NCI-H774 (cell line): ENCODE data around the gene CCDC69.
"Not testable (repeated sequence)": the region's sequence is repeated elsewhere in the genome, so short reads cannot be mapped to it uniquely, and the experiment has no call there.

Experiments used
- DNase-seq: peaks from one replicate; lab custom pipeline; 2025; lab: John Stamatoyannopoulos, UW

Gene CCDC69

GRCh38 chr5:151222054-151222789 lies 1.7 kb downstream of the CCDC69 start:
- no peak for DNase-seq

DNA sequence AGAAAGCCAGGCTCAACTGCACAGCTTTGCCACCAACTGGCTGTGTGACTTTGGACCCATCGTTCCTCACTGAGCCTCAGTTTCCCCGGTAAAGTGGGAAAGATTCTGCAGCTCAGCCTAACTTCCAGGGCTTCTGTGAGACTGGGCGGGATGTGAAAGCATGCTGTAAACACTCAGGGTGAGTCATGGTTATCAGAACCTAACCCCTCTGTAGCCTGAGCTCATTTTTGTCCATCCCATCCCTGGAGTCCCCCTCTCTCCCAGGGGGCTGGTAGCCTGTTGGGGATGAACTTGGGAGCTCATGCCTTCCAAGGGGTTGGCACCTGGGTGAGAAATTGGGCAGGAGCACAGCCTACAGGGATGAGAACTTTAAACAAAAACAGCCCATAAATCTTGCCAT lies 2.3 kb downstream of the CCDC69 start:
- no peak for DNase-seq

- DNase-seq, result no peak
Observed at GRCh38 chr5:151219789-151220188, 4.1 kb downstream of the CCDC69 start.

GRCh38 chr5:151219138-151219537 lies 4.8 kb downstream of the CCDC69 start:
- no peak for DNase-seq

DNA sequence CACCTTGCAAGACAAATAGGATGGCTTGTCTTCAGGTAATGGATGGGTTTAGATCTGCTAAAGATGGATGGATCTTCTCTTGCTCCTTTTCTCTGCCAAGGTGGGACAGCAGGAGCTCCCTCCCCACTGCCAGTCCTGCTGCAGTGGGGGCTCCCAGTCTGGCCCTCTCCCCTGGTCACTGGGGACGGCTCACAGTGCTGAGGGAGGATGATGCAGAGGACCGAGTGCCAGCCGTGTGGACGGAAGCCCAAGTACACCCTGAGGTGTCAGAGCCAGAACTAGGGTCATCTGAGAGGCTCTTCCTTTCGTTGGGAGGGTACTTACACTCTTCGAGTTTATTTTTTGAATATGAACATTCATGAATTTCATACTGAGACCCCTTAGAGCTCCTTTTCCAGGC lies 5.7 kb downstream of the CCDC69 start:
- no peak for DNase-seq

DNA sequence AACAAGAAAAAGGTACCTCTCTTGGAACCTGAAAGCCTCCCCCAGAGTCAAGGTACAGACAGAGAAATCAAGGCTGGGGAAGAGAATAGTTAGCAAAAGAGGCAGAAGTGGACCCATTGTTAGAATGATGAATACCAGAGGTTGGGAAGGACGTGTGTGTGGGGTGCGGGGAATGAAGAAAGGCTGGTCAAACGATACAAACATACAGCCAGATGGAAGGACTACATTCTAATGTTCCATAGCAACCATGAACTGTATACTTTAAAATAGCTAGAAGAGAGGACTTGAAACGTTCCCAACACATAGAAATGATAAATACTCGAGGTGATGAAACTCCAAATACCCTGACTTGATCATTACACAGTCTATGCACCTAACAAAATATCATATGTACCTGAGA lies 7.1 kb downstream of the CCDC69 start:
- no peak for DNase-seq

- DNase-seq, result no peak
Observed at GRCh38 chr5:151215546-151215880, 8.4 kb downstream of the CCDC69 start.

GRCh38 chr5:151214614-151215545 lies 9.0 kb downstream of the CCDC69 start:
- DNase-seq, result no peak

DNA sequence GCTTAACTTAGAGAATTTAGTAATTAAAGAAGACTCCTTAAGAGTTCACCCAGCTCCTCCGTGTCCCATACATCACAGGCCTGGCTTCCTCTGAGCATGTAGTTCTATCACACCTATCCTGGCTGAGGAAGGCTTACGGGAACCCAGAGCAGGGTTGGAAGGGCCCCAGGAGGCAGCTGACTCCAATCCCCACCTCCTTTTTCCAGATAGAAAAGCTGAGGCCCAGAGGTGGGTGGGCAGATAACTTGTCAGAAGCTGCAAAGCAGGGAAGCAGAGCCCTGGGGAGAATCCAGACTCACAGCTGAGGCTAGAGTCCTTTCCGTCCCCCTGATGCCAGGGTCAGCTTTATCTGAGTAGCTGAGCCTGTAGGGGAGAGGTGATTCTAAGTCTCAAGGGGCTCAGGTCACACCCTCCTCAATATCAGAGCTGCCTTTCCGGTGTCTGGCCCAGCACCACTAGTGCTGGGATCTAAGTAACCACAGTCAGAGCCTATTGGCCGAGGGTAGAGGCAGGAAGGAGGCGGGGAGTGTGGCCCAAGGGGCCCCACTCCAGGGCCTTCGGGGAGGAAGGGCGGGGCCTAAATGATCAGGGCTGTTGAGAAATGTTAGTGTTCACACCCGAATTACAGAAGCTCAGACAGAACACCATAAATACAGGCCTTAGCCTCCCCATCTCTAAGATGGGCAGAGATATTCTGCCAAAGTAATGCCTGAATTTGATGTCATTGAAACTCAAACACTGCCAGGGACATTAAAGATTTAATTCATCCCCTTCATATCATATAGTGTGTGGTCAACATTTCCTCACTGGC lies 9.9 kb downstream of the CCDC69 start:
- no peak for DNase-seq

GRCh38 chr5:151212406-151212798 lies 11.5 kb downstream of the CCDC69 start:
- no peak for DNase-seq

GRCh38 chr5:151208481-151208914 lies 15.4 kb downstream of the CCDC69 start:
- no peak for DNase-seq

- DNase-seq, result no peak
Observed at GRCh38 chr5:151205411-151205810, 18.5 kb downstream of the CCDC69 start.

DNA sequence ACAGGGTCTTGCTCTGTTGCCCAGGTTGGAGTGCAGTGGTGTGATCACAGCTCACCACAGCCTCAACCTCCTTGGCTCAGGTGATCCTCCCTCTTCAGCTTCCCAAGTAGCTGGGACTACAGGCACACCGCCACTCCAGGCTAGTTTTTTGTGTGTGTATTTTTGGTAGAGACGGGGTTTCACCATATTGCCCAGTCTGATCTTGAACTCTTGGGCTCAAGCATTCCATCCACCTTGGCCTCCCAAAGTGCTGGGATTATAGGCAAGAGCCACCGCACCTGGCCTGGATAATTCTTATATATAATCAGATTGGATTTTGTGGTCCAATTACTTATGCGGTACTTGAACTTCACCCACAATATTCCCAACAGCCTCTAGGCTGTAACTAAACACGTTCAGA lies 19.8 kb downstream of the CCDC69 start:
- no peak for DNase-seq

GRCh38 chr5:151202381-151203139 lies 21.3 kb downstream of the CCDC69 start:
- no peak for DNase-seq

DNA sequence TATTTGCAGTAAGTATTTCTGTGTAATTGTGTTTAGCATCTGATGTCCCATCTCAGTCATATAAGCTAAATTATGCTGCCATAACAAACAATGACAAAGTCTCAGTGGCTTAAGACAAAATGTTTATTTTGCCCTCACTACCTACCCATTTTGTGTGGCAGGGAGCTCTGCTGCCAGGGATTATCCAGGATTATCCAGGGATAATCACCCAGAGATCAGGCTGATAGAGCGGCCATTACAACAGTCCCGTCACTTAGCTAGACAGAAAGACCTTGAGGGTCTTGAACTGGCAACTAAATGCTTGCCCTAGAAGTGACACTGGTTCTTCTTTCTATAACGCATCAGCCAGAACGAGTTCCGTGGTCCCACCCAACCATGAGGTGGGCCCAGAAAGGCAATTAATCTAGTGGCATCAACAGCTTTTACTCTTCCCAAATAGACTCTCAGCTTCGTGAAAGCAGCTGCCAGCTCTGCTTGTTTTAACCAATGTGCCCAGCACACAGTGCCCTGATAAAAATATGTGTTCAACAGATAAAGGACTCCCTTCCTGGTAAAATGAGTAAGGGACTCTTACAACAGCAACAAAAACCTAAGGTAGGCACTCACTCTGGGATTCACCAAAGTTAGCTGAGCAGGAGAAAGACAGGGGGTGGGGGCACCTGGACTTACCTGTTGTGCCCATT lies 22.8 kb downstream of the CCDC69 start:
- no peak for DNase-seq

GRCh38 chr5:151199581-151200185 lies 24.2 kb downstream of the CCDC69 start:
- DNase-seq, result no peak

DNA sequence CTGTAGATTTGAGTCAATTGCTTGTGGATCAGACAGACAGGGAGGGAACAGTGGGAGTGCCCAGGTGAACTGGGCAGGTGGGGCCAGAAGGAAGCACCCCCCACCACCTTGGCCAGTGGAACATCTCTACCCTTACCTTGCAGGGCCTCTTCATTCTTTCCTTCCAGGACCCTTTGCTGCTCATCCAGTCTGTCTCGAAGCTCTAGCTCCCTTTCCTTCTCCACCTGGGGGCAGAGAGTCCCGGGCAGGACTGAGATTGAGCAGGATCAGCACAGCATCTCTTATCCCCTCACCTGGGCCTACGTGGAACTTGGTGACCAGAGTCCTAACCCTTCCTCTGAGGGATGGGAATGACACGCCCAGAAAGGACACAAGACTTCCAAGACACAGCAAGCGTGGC lies 25.0 kb downstream of the CCDC69 start:
- DNase-seq, result no peak

DNA sequence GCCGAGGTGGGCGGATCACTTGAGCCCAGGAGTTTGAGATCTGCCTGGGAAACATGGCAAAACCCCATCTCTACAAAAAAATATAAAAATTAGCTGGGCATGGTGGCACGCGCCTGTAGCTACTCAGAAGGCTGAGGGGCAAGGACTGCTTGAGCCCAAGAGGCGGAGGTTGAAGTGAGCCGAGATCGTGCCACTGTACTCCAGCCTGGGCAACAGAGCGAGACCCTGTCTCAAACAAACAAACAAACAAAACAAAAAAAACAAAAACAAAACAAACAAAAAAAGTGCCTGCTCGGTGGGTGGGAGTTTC lies 26.6 kb downstream of the CCDC69 start:
- not testable (repeated sequence) for DNase-seq

DNA sequence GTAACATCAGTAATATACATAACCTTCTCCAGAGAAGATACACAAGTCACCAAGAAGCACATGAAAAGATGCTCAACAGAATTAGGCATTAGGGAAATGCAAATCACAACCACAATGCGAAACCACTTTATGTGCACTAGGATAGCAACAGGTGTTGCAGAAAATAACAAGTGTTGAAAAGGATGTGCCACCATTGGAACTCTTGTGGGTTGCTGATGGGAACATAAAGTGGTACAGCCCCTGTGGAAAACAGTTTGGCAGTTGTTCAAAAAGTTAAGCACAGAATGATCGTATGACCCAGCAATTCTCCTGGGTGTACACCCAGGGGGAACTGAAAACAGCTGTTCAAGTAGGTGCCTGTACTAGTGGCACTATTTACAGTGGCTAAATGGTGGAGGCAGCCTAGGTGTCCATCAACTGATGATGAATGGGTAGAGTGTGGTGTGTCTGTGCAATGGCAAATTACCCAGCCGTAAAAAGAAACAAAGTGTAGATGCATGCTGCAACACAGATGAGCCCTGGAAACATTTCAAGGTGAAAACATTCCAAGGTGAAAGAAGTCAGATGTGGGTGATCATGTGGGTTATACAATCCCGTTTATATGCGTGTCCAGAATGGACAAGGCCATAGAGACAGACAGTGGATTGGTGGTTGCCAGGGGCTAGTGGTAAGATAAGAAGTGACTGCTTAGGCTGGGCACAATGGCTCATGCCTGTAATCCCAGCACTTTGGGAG lies 27.2 kb downstream of the CCDC69 start:
- DNase-seq, result no peak

DNA sequence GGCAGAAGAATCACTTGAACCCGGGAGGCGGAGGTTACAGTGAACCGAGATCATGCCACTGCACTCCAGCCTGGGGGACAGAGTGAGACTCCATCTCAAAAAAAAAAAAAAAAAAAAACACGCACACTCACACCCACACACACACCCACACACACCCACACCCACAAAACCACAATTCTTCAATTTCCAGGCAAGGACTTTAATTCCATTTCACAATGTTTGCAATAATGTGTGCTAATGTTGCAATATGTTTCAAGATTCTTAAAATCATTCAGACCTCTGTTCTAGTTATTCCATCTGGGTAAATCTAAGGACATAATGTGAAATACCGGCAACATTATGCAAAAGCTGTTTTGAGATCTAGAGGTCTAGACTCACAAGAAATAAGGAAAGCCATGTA lies 28.3 kb downstream of the CCDC69 start:
- no peak for DNase-seq
